T-cell (primary cell): ENCODE measurements around the gene PBX4. TPM values are rescaled to one million over a fixed set of nuclear protein-coding genes. Genes with fewer than 3 reads are reported as not detected.
"Not testable (repeated sequence)": the region's sequence is repeated elsewhere in the genome, so short reads cannot be mapped to it uniquely, and the experiment has no call there.

Source experiments
- ATAC-seq, 4 experiments: fragments of 200-7000 bp in 3 of 4; fragments of 150-1000 bp in 1 of 4; cut with Tn5 transposase; replicated peaks in 1 of 4; 1 replicate in 3 of 4; 2 replicates in 1 of 4; pipeline ENCODE4 v1.10.0; 2021; ENCODE audit warnings: moderate library complexity in 3 of 4, mild to moderate bottlenecking in 2 of 4, moderate number of reproducible peaks in 1 of 4
- CTCF ChIA-PET, 2 donors: fragments of 300-600 bp; sonication (Branson Sonifier 250); formaldehyde crosslinking; loops; one replicate each; lab custom pipeline; 2022; ENCODE audit warnings: antibody characterized with exemption in 2 of 2; lab: Charles Lee
- POLR2A ChIA-PET, 2 donors: fragments of 300-600 bp; sonication (Branson Sonifier 250); formaldehyde crosslinking; loops; one replicate each; lab custom pipeline; 2022; ENCODE audit warnings: antibody characterized with exemption in 2 of 2; lab: Charles Lee
- DNase-seq, 35 experiments: peaks; one replicate each; pipeline versions ENCODE4 v3.0.0 to v3.0.0-alpha.2; 2013 to 2023
- H3K27ac ChIP-seq: one replicate; pipeline ENCODE4 v1.5.1; 2013; ENCODE audit warnings: low read length
- H3K27me3 ChIP-seq, 2 experiments: replicated peaks in 1 of 2; 1 replicate in 1 of 2; 2 replicates in 1 of 2; pipeline versions ENCODE4 v1.6.1 to v1.7.0; 2013; ENCODE audit warnings: low read length in 1 of 2, mixed read lengths in 1 of 2; ENCODE audit not compliant: control insufficient read depth in 2 of 2, insufficient read depth in 2 of 2; ENCODE audit errors: extremely low read depth in 1 of 2
- H3K36me3 ChIP-seq, 2 donors: 1 replicate in 1 of 2; 2 replicates in 1 of 2; pipeline versions ENCODE4 v1.6.1 to v1.7.0; 2013; ENCODE audit warnings: low read length in 1 of 2; ENCODE audit not compliant: control insufficient read depth in 2 of 2, insufficient read depth in 1 of 2; ENCODE audit errors: extremely low read depth in 1 of 2
- H3K4me1 ChIP-seq, 2 experiments: 1 replicate in 1 of 2; 2 replicates in 1 of 2; pipeline versions ENCODE4 v1.6.1 to v1.7.0; 2013; ENCODE audit warnings: low read length in 2 of 2, mixed read lengths in 1 of 2; ENCODE audit not compliant: insufficient read depth in 2 of 2, control insufficient read depth in 1 of 2; ENCODE audit errors: extremely low read depth in 1 of 2
- H3K4me3 ChIP-seq, 2 donors: 1 replicate in 1 of 2; 2 replicates in 1 of 2; pipeline versions ENCODE4 v1.5.1 to v1.7.0; 2013; ENCODE audit warnings: mild to moderate bottlenecking in 2 of 2, low read length in 1 of 2, moderate library complexity in 1 of 2; ENCODE audit not compliant: control insufficient read depth in 1 of 2; ENCODE audit errors: extremely low read depth in 1 of 2
- H3K9me3 ChIP-seq: 2 replicates; pipeline ENCODE4 v1.7.0; 2013
- H3K27ac Mint-ChIP-seq, 2 donors: one replicate each; pipeline ENCODE4 v1.8.0; 2020 to 2021; ENCODE audit warnings: mild to moderate bottlenecking in 2 of 2, mixed read lengths in 2 of 2
- H3K27me3 Mint-ChIP-seq, 2 donors: one replicate each; pipeline ENCODE4 v1.8.0; 2021 to 2022; ENCODE audit warnings: mixed read lengths in 2 of 2
- H3K36me3 Mint-ChIP-seq: one replicate; pipeline ENCODE4 v1.8.0; 2021; ENCODE audit warnings: mixed read lengths
- H3K4me1 Mint-ChIP-seq, 3 donors: one replicate each; pipeline ENCODE4 v1.8.0; 2020 to 2022; ENCODE audit warnings: mixed read lengths in 3 of 3, mild to moderate bottlenecking in 1 of 3
- H3K4me3 Mint-ChIP-seq, 3 donors: one replicate each; pipeline ENCODE4 v1.8.0; 2020 to 2022; ENCODE audit warnings: mild to moderate bottlenecking in 3 of 3, mixed read lengths in 3 of 3, moderate library complexity in 3 of 3
- H3K9me3 Mint-ChIP-seq, 3 donors: one replicate each; pipeline ENCODE4 v1.8.0; 2020 to 2022; ENCODE audit warnings: mixed read lengths in 3 of 3
- WGBS: methylation state at CpG from one replicate; pipeline ENCODE4 v1.1.5; 2013; ENCODE audit warnings: missing lambda C conversion rate; ENCODE audit not compliant: insufficient coverage; 5-methylcytosine and 5-hydroxymethylcytosine counted together
- total RNA-seq, 35 experiments: library from RNA in 6 of 35; stranded (reverse) in 6 of 35; fragments of 120-200 nt in 1 of 35; gene quantifications; one replicate each; pipeline versions ENCODE4 v1.2.1 to v1.2.4 and lab custom pipeline; 2013 to 2026

The PBX4 gene
- total RNA-seq, 5 donors from 2014 or later (not counting 1 experiment from before 2014, with no cell fraction given) = 40.9 to 48.3 (median 42.7) TPM

DNA sequence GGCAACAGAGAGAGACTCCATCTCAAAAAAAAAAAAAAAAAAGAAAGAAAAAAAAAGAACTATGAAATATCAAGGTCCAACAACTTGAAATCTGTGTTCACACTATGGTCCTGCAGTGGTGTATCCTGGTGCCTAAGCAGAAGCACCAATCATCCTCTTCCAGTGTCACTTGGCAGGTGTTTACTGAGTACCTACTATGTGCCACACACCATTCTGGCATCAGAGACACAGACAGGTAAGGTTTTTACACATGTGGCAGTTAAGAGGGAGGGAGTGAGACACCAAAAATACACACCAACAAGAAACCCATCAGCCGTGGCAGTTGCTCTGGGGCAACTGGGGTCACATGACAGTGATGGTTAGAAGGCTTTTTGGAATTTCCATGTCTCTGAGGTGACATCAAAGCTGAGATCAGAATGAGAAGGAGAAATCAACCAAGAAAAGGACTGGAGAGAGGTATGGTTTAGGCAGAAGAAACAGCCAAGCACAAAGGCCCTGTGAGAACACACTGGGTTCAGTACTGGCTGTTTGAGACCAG lies 17.6 kb downstream of the PBX4 start:
- CTCF ChIA-PET = interaction anchor here (0.7 to 1.0 kb wide), 2 partner anchors 13 to 14 kb away, joined by 3 to 8 read pairs; no protein-coding TSS in a partner anchor
- Histone ChIP-seq H3K4me1 (peaks cover 49 to 82% of the 10 kb centered on the region in 2 experiments), H3K27ac (peak overlapping the region; percentile 69), H3K27me3 (no peaks in the 10 kb centered on the region), H3K36me3 (no peaks in the 10 kb centered on the region), H3K4me3 (no peak overlapping the region), H3K9me3 (no peaks in the 10 kb centered on the region)
- Mint-ChIP-seq H3K36me3 (peaks cover 13% of the 10 kb centered on the region), H3K27ac (peak overlapping the region; percentile 93), H3K27me3 (no peaks in the 10 kb centered on the region), H3K9me3 (peaks cover 0 to 4% (median 0%) of the 10 kb centered on the region in 3 donors), H3K4me3 (peak overlapping the region in 1 of 3 donors; percentile 71), H3K4me1 (peaks cover 65 to 75% (median 66%) of the 10 kb centered on the region in 3 donors)
- DNase-seq (peak in 1 of 35 experiments; percentile 52), ATAC-seq (no peak)
- POLR2A ChIA-PET = interaction anchor here (0.6 to 0.7 kb wide), 2 partner anchors 9 to 211 kb away, joined by 4 to 5 read pairs; no protein-coding TSS in a partner anchor
- WGBS = no CpG with 5 or more reads among the region's 1 CpG

- CTCF ChIA-PET = interaction anchor here in 1 of 2 donors (0.6 kb wide), 2 partner anchors 45 to 132 kb away, joined by 3 to 4 read pairs; no protein-coding TSS in a partner anchor
- H3K36me3 ChIP-seq, H3K27me3 ChIP-seq, H3K9me3 ChIP-seq, H3K27me3 Mint-ChIP-seq, H3K9me3 Mint-ChIP-seq: not testable (repeated sequence)
- H3K36me3 Mint-ChIP-seq = peaks cover 22% of the 10 kb centered on the region
- peak; percentile 68 to 79 (median 76) for ATAC-seq
- H3K27ac Mint-ChIP-seq = peak overlapping the region; percentile 92 to 98
- Histone ChIP-seq H3K4me1 (peaks cover 45 to 91% of the 10 kb centered on the region in 2 experiments), H3K27ac (peak overlapping the region; percentile 99), H3K4me3 (peak overlapping the region in 1 of 2 donors; percentile 21)
- POLR2A ChIA-PET = interaction anchor here (0.6 to 1.0 kb wide), 6 partner anchors 9 to 1544 kb away, joined by 3 to 10 read pairs (median 4); no protein-coding TSS in a partner anchor
- peaks cover 71 to 80% (median 73%) of the 10 kb centered on the region in 3 donors for H3K4me1 Mint-ChIP-seq
- WGBS = 20% methylated on average over 4 of the region's 20 CpGs
- peak overlapping the region; percentile 65 to 71 (median 70) for H3K4me3 Mint-ChIP-seq
- DNase-seq = peak; percentile 38 to 88 (median 70)
These were observed 19.6 kb downstream of the PBX4 start for GRCh38 chr19:19598728-19599451.

- Mint-ChIP-seq H3K27me3 (no peaks in the 10 kb centered on the region), H3K4me1 (peaks cover 62 to 74% (median 64%) of the 10 kb centered on the region in 3 donors), H3K4me3 (peak overlapping the region; percentile 65 to 71 (median 70)), H3K27ac (peak overlapping the region; percentile 92 to 98), H3K36me3 (peaks cover 29% of the 10 kb centered on the region), H3K9me3 (peaks cover 0 to 4% (median 0%) of the 10 kb centered on the region in 3 donors)
- H3K27ac ChIP-seq = peak overlapping the region; percentile 99
- H3K9me3 ChIP-seq = no peaks in the 10 kb centered on the region
- peak; percentile 58 to 83 (median 66) for ATAC-seq
- ChIA-PET CTCF (interaction anchor here in 1 of 2 donors (1.0 kb wide), 1 partner anchor 65 kb away, joined by 4 read pairs; no protein-coding TSS in a partner anchor), POLR2A (interaction anchor here in 1 of 2 donors (1.0 kb wide), 1 partner anchor 10 kb away, joined by 4 read pairs; no protein-coding TSS in a partner anchor)
- H3K27me3 ChIP-seq = no peaks in the 10 kb centered on the region
- peaks cover under 1 to 3% of the 10 kb centered on the region in 2 donors for H3K36me3 ChIP-seq
- H3K4me1 ChIP-seq = peaks cover 38 to 89% of the 10 kb centered on the region in 2 experiments
- 0% methylated on average over 3 of the region's 8 CpGs for whole genome bisulfite sequencing
- peak in 33 of 35 experiments; percentile 15 to 93 (median 55) for DNase-seq
- peak overlapping the region; percentile 21 to 47 for H3K4me3 ChIP-seq
These were observed 20.6 kb downstream of the PBX4 start for GRCh38 chr19:19597809-19598306.

GRCh38 chr19:19595171-19595701 lies 23.3 kb downstream of the PBX4 start:
- ChIA-PET CTCF (no interaction called here), POLR2A (no interaction called here)
- H3K4me1 Mint-ChIP-seq = peaks cover 46 to 73% (median 61%) of the 10 kb centered on the region in 3 donors
- H3K27ac ChIP-seq = peak overlapping the region; percentile 99
- WGBS = 91% methylated on average over 4 of the region's 8 CpGs
- no peaks in the 10 kb centered on the region for H3K27me3 Mint-ChIP-seq
- peaks cover 18 to 88% of the 10 kb centered on the region in 2 experiments for H3K4me1 ChIP-seq
- H3K27me3 ChIP-seq = no peaks in the 10 kb centered on the region
- no peaks in the 10 kb centered on the region for H3K9me3 Mint-ChIP-seq
- H3K4me3 ChIP-seq = no peak overlapping the region
- H3K4me3 Mint-ChIP-seq = peak overlapping the region in 1 of 3 donors; percentile 12
- DNase-seq (no peak), ATAC-seq (no peak)
- H3K36me3 ChIP-seq = peaks cover 9 to 13% of the 10 kb centered on the region in 2 donors
- H3K9me3 ChIP-seq = no peaks in the 10 kb centered on the region
- peaks cover 29% of the 10 kb centered on the region for H3K36me3 Mint-ChIP-seq
- peak overlapping the region; percentile 82 to 83 for H3K27ac Mint-ChIP-seq

DNA sequence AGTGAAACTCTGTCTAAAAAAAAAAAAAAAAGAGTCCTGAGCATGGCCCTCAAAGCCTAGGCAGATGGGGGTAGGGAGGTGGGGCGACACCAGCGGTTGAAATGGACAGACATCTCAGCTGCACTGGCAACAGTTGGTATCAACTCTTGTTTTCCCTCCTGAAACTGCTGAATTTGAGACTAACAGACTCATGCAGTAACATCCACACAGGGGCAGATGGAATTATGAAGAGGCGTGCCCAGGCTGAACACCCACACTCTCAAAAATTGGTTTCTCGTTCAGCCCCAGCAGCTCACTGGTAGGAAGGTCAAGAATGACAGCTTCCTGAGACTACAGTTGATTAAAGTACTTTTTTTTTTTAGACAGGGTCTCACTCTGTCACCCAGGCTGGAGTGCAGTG lies 24.1 kb downstream of the PBX4 start:
- Mint-ChIP-seq H3K9me3 (no peaks in the 10 kb centered on the region), H3K27ac (peak overlapping the region; percentile 43 to 76), H3K27me3 (no peaks in the 10 kb centered on the region), H3K4me1 (peaks cover 52 to 74% (median 64%) of the 10 kb centered on the region in 3 donors), H3K36me3 (peaks cover 29% of the 10 kb centered on the region), H3K4me3 (no peak overlapping the region)
- Histone ChIP-seq H3K27ac (no peak overlapping the region), H3K36me3 (peaks cover 9 to 13% of the 10 kb centered on the region in 2 donors), H3K9me3 (no peaks in the 10 kb centered on the region), H3K4me1 (peaks cover 18 to 88% of the 10 kb centered on the region in 2 experiments), H3K27me3 (no peaks in the 10 kb centered on the region), H3K4me3 (no peak overlapping the region)
- ChIA-PET CTCF (no interaction called here), POLR2A (interaction anchor here in 1 of 2 donors (0.6 to 0.7 kb wide), 2 partner anchors 26 to 46 kb away, joined by 3 to 4 read pairs; no protein-coding TSS in a partner anchor)
- DNase-seq = no peak
- ATAC-seq = no peak
- no CpG with 5 or more reads among the region's 4 CpGs for WGBS
